ENCODE results near the gene CCDC171. TPM values are rescaled to one million over a fixed set of nuclear protein-coding genes. Genes with fewer than 3 reads are reported as not detected.
A peak's percentile ranks its signal among the peaks of the same experiment; 100 is the strongest.

The CCDC171 gene
- total RNA-seq, 2 donors from 2014 or later: 4.3 to 6.4 TPM

DNA sequence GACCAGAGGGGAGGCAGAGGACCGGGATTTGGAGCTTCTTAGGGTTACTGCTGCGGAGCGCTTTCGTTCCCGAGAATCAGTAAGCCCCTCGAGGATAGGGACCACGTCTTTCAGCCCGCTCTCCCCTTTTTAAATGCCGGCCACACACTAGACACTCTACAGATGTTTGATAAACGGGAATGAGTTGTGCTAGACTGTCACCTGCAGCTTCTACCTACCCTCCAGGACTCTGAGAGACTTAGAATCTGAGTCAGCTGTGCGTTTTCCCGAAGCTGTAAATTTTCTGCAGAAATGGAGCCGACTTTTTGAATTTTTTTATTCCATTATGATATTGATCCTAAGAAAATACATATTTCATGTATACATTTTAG is 670 bp downstream of the CCDC171 start:
- no peak for DNase-seq (ENCODE audit: low spot score)
- peak overlapping the region; percentile 69 to 80 for H3K27ac ChIP-seq
- ATAC-seq (ENCODE audit: insufficient number of reproducible peaks, low FRiP score, low read depth): no peak
- no peaks in the 10 kb centered on the region for H3K9me3 ChIP-seq
- no peaks in the 10 kb centered on the region for H3K36me3 ChIP-seq
- no peak for TF ChIP-seq CTCF (IDR thresholded peaks at IDR 0.05)
- no peaks in the 10 kb centered on the region for H3K27me3 ChIP-seq (replicated peaks; ENCODE audit: insufficient read depth)
- peak overlapping the region; percentile 90 for H3K4me3 ChIP-seq
- H3K4me1 ChIP-seq (ENCODE audit: control insufficient read depth in 1 of 2, low read depth in 2 of 2): no peaks in the 10 kb centered on the region

- Histone ChIP-seq H3K4me1 (ENCODE audit: control insufficient read depth in 1 of 2, low read depth in 2 of 2) (no peaks in the 10 kb centered on the region), H3K9me3 (no peaks in the 10 kb centered on the region), H3K36me3 (no peaks in the 10 kb centered on the region), H3K27me3 (replicated peaks; ENCODE audit: insufficient read depth) (no peaks in the 10 kb centered on the region), H3K27ac (no peak overlapping the region), H3K4me3 (no peak overlapping the region)
- DNase-seq (ENCODE audit: low spot score) (no peak), ATAC-seq (ENCODE audit: insufficient number of reproducible peaks, low FRiP score, low read depth) (no peak)
- TF ChIP-seq CTCF (IDR thresholded peaks at IDR 0.05): no peak
Observed at GRCh38 chr9:15570769-15571168, 17.9 kb downstream of the CCDC171 start.

- no peak for ATAC-seq (ENCODE audit: insufficient number of reproducible peaks, low FRiP score, low read depth)
- H3K4me3 ChIP-seq: no peak overlapping the region
- no peak for TF ChIP-seq CTCF (IDR thresholded peaks at IDR 0.05)
- no peak overlapping the region for H3K27ac ChIP-seq
- no peaks in the 10 kb centered on the region for H3K27me3 ChIP-seq (replicated peaks; ENCODE audit: insufficient read depth)
- H3K9me3 ChIP-seq: no peaks in the 10 kb centered on the region
- no peaks in the 10 kb centered on the region for H3K36me3 ChIP-seq
- H3K4me1 ChIP-seq (ENCODE audit: control insufficient read depth in 1 of 2, low read depth in 2 of 2): no peaks in the 10 kb centered on the region
- DNase-seq (ENCODE audit: low spot score): no peak
Observed at GRCh38 chr9:15572200-15572770, 19.4 kb downstream of the CCDC171 start.

GRCh38 chr9:15576350-15577050 is 23.7 kb downstream of the CCDC171 start:
- Histone ChIP-seq H3K36me3 (no peaks in the 10 kb centered on the region), H3K4me3 (no peak overlapping the region), H3K4me1 (ENCODE audit: control insufficient read depth in 1 of 2, low read depth in 2 of 2) (no peaks in the 10 kb centered on the region), H3K9me3 (no peaks in the 10 kb centered on the region), H3K27ac (no peak overlapping the region), H3K27me3 (replicated peaks; ENCODE audit: insufficient read depth) (no peaks in the 10 kb centered on the region)
- ATAC-seq (ENCODE audit: insufficient number of reproducible peaks, low FRiP score, low read depth) (no peak), DNase-seq (ENCODE audit: low spot score) (no peak)
- no peak for TF ChIP-seq CTCF (IDR thresholded peaks at IDR 0.05)

GRCh38 chr9:15578714-15579113 is 25.9 kb downstream of the CCDC171 start:
- no peaks in the 10 kb centered on the region for H3K36me3 ChIP-seq
- ATAC-seq (ENCODE audit: insufficient number of reproducible peaks, low FRiP score, low read depth) (no peak), DNase-seq (ENCODE audit: low spot score) (no peak)
- no peaks in the 10 kb centered on the region for H3K9me3 ChIP-seq
- no peak overlapping the region for H3K4me3 ChIP-seq
- no peak overlapping the region for H3K27ac ChIP-seq
- no peak for TF ChIP-seq CTCF (IDR thresholded peaks at IDR 0.05)
- no peaks in the 10 kb centered on the region for H3K27me3 ChIP-seq (replicated peaks; ENCODE audit: insufficient read depth)
- no peaks in the 10 kb centered on the region for H3K4me1 ChIP-seq (ENCODE audit: control insufficient read depth in 1 of 2, low read depth in 2 of 2)
